Stomach (tissue), 9 donors: ENCODE data around the gene PTPRM. TPM values are rescaled to one million over a fixed set of nuclear protein-coding genes. Genes with fewer than 3 reads are reported as not detected.
A peak's percentile ranks its signal among the peaks of the same experiment; 100 is the strongest.

Source experiments
- DNase-seq, 2 donors: peaks; one replicate each; pipeline versions ENCODE4 v3.0.0 to v3.0.0-alpha.2; 2013 to 2019
- H3K27ac ChIP-seq, 5 donors: fragments of 200-600 bp in 4 of 5; sonication (generic) in 4 of 5; one replicate each; pipeline ENCODE4 v1.5.1; 2013 to 2019; ENCODE audit warnings: mild to moderate bottlenecking in 1 of 5, moderate library complexity in 1 of 5
- H3K27me3 ChIP-seq, 3 donors: fragments of 200-600 bp; sonication (generic); one replicate each; pipeline ENCODE4 v1.5.1; 2017 to 2019; ENCODE audit warnings: mixed run types in 1 of 3
- H3K36me3 ChIP-seq, 4 donors: fragments of 200-600 bp; sonication (generic); 1 replicate in 3 of 4; 2 replicates in 1 of 4; pipeline ENCODE4 v1.5.1; 2016 to 2019
- H3K4me1 ChIP-seq, 4 donors: fragments of 200-600 bp; sonication (generic); one replicate each; pipeline ENCODE4 v1.5.1; 2016 to 2019
- H3K4me3 ChIP-seq, 4 donors: fragments of 200-600 bp; sonication (generic) in 3 of 4; one replicate each; pipeline ENCODE4 v1.5.1; 2016 to 2019; ENCODE audit warnings: mild to moderate bottlenecking in 1 of 4
- H3K9me3 ChIP-seq, 4 donors: fragments of 200-600 bp; sonication (generic); one replicate each; pipeline ENCODE4 v1.5.1; 2016 to 2019
- EP300 ChIP-seq: sonication (generic); formaldehyde crosslinking; IDR thresholded peaks from one replicate; pipeline ENCODE4 v1.6.1; 2017; ENCODE audit warnings: antibody characterized with exemption
- POLR2A ChIP-seq, 4 donors: fragments of 450-650 bp; IDR thresholded peaks; one replicate each; pipeline ENCODE4 v1.6.1; 2016; ENCODE audit warnings: antibody characterized with exemption in 4 of 4, control low read depth in 2 of 4, mild to moderate bottlenecking in 1 of 4, moderate library complexity in 1 of 4
- POLR2AphosphoS5 ChIP-seq, 3 donors: sonication (generic); formaldehyde crosslinking; IDR thresholded peaks; one replicate each; pipeline ENCODE4 v1.6.1; 2016; ENCODE audit warnings: antibody characterized with exemption in 3 of 3
- WGBS, 5 donors: extraction: QIAGEN DNeasy Blood & Tissue Kit in 3 of 5; methylation state at CpG; one replicate each; pipeline versions ENCODE4 v1.1.5 to v1.1.7; 2013 to 2018; 5-methylcytosine and 5-hydroxymethylcytosine counted together
- intact Hi-C: fragments of 100-400 bp; cut with DNase I; formaldehyde crosslinking; loops from one replicate; pipeline ENCODE4 v1.15.1; 2023; ENCODE audit warnings: low total_unique reads
- polyA plus RNA-seq, 3 donors: library from polyadenylated mRNA; stranded (reverse); fragments of 200-250 nt; gene quantifications; one replicate each; pipeline ENCODE4 v1.2.3, GENCODE V29; 2013
- total RNA-seq, 5 donors: library from RNA; depleted of rRNA; stranded (reverse); fragments of >200 nt; gene quantifications; one replicate each; pipeline versions ENCODE4 v1.1.0 to v1.2.3, GENCODE V29; 2014 to 2016
- TF ChIP-seq, protein P1 (sequence below), 7 experiments: fragments of 450-650 bp in 4 of 7; fragments of 200-600 bp in 3 of 7; sonication (generic) in 3 of 7; IDR thresholded peaks; one replicate each; pipeline ENCODE4 v1.5.1; 2016 to 2019; ENCODE audit warnings: antibody characterized with exemption in 7 of 7, control low read depth in 2 of 7, mild to moderate bottlenecking in 1 of 7
- donor health status: healthy with polysubstance abuse.
- donor health status: Bipolar disorder and iron deficiency.
- donor health status: healthy.

Gene PTPRM
- total and polyA plus RNA-seq, 8 donors = 7.5 to 246 (median 58.2) TPM

DNA sequence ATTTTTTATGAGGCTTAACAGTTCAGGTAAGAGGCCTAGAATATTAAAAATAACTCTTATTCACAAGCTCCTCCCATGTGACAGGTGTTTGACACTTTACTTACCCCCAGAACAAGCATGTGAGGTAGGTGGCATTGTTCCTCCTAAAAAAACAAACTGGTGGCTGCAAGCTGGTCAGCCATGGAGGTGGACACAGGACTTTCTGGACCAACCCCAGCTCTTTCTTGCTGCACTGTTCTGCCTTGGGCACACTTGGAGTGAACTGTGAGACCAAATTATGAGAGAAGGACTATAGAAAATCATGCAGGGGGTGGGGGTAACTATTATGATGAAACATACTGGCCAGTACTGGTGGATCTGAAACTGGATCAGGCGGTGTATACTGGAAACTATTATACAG, 56.6 kb downstream of the PTPRM start:
- H3K4me1 ChIP-seq = peaks cover 15 to 41% (median 26%) of the 10 kb centered on the region in 4 donors
- DNase-seq = no peak
- H3K27ac ChIP-seq = no peak overlapping the region
- H3K9me3 ChIP-seq = no peaks in the 10 kb centered on the region
- H3K4me3 ChIP-seq = no peak overlapping the region
- H3K36me3 ChIP-seq = no peaks in the 10 kb centered on the region
- intact Hi-C loops = no loop called here
- H3K27me3 ChIP-seq = no peaks in the 10 kb centered on the region
- TF ChIP-seq EP300 = no peak
- no peak for TF ChIP-seq POLR2AphosphoS5 (IDR thresholded peaks at IDR 0.05)
- no peak for TF ChIP-seq POLR2A (IDR thresholded peaks at IDR 0.05)
- TF ChIP-seq, protein P1, sequence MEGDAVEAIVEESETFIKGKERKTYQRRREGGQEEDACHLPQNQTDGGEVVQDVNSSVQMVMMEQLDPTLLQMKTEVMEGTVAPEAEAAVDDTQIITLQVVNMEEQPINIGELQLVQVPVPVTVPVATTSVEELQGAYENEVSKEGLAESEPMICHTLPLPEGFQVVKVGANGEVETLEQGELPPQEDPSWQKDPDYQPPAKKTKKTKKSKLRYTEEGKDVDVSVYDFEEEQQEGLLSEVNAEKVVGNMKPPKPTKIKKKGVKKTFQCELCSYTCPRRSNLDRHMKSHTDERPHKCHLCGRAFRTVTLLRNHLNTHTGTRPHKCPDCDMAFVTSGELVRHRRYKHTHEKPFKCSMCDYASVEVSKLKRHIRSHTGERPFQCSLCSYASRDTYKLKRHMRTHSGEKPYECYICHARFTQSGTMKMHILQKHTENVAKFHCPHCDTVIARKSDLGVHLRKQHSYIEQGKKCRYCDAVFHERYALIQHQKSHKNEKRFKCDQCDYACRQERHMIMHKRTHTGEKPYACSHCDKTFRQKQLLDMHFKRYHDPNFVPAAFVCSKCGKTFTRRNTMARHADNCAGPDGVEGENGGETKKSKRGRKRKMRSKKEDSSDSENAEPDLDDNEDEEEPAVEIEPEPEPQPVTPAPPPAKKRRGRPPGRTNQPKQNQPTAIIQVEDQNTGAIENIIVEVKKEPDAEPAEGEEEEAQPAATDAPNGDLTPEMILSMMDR (IDR thresholded peaks at IDR 0.05) = no peak
- WGBS, 5 donors = 86 to 100% (median 95%) methylated on average over 1 of the region's 1 CpG

DNA sequence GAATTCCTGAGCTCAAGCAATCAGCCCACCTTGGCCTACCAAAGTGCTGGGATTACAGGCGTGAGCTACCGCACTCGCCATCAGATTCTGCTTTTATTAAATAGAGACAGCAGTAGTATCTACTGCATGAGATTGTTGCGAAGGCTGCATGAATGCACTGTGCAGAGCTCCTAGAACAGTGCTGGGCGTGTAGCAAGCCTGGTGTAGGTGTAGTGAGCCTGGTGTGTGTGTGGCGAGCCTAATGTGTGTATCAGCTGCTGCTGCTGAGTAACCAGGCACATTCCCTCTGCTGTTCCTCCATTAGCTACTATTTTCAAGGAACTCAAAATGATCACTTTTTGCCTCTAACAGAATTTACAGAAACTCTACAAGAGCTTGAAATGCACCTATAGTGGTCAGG, 57.6 kb downstream of the PTPRM start:
- Histone ChIP-seq H3K27me3 (no peaks in the 10 kb centered on the region), H3K36me3 (no peaks in the 10 kb centered on the region), H3K27ac (no peak overlapping the region), H3K4me3 (no peak overlapping the region), H3K9me3 (no peaks in the 10 kb centered on the region), H3K4me1 (peaks cover 13 to 31% (median 20%) of the 10 kb centered on the region in 4 donors)
- intact Hi-C loops = no loop called here
- no peak for DNase-seq
- WGBS, 5 donors = 92 to 97% (median 96%) methylated on average over 6 of the region's 6 CpGs
- no peak for TF ChIP-seq POLR2AphosphoS5 (IDR thresholded peaks at IDR 0.05)

DNA sequence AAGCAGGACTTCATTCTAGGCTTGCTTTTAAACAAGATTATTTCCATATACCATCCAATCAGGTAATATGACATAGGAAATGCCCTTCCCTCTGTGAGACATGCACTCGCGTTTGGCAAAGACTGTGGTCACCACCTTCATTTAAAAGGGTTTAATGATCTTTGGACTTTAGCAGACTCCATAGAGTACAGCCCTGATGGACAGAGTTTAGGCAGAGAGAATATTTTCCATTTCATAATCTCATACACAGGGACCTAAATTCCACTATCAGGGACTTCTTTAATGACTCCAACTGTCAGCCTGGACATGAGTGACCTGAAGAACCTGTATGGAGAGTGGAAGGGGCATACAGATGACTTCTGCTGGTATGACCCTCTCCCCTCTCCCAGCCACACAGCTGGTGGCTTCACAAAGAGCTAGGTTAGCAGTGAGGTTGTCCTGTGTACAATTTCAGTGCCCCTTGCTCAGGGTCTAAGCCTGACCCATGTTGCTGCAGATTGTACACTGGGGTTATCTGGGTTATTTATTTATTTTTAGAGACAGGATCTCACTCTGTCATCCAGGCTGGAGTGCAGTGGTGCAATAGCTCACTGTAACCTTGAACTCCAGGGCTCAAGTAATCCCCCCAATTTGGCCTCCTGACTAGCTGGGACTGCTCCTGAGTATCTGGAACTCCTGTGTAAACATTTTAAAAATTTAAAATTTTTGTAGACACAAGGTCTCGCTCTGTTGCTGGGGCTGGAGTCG, 59.2 kb downstream of the PTPRM start:
- Histone ChIP-seq H3K36me3 (no peaks in the 10 kb centered on the region), H3K9me3 (no peaks in the 10 kb centered on the region), H3K27me3 (no peaks in the 10 kb centered on the region), H3K27ac (peak overlapping the region in 1 of 5 donors; percentile 40), H3K4me1 (peaks cover 13 to 27% (median 17%) of the 10 kb centered on the region in 4 donors), H3K4me3 (no peak overlapping the region)
- WGBS, 5 donors = 55 to 69% (median 60%) methylated on average over 4 of the region's 4 CpGs
- no peak for DNase-seq
- intact Hi-C loops = no loop called here
- TF ChIP-seq EP300 (no peak), POLR2AphosphoS5 (IDR thresholded peaks at IDR 0.05) (no peak), POLR2A (IDR thresholded peaks at IDR 0.05) (no peak)
- TF ChIP-seq, protein P1 (IDR thresholded peaks at IDR 0.05) = no peak

DNA sequence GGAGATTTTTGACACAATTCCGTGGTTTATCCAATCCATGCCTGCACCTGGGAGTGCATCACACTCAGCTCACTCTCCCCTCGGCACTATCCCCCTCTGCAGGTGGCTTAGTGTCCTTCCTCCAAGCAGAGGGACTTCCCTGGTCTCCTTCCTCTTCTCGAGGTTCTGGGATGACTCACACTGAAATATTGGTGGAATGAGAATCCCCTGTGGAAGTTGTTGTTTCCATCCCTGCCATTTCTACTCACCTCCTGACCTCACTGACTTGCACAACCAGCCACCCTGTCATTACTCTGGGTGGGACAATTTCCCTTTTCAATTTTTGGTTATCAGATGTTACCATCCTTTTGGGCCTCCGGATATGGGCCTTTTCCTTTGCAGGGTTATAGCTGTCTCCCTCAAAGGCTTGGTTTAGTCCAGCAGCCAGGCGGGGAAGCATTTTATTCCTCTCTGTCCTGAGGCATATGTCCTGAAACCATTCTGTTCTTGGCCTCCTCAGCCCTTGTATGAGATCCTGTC, 59.9 kb downstream of the PTPRM start:
- 64 to 73% (median 67%) methylated on average over 5 of the region's 5 CpGs for WGBS, 5 donors
- intact Hi-C loops = no loop called here
- DNase-seq = peak in 1 of 2 donors; percentile 27
- Histone ChIP-seq H3K4me1 (peaks cover 13 to 27% (median 17%) of the 10 kb centered on the region in 4 donors), H3K27me3 (no peaks in the 10 kb centered on the region), H3K9me3 (no peaks in the 10 kb centered on the region), H3K36me3 (no peaks in the 10 kb centered on the region), H3K4me3 (no peak overlapping the region), H3K27ac (peak overlapping the region in 2 of 5 donors; percentile 2 to 33)
- TF ChIP-seq EP300 = no peak
- no peak for TF ChIP-seq POLR2A (IDR thresholded peaks at IDR 0.05)
- TF ChIP-seq, protein P1 (IDR thresholded peaks at IDR 0.05) = no peak
- no peak for TF ChIP-seq POLR2AphosphoS5 (IDR thresholded peaks at IDR 0.05)

DNA sequence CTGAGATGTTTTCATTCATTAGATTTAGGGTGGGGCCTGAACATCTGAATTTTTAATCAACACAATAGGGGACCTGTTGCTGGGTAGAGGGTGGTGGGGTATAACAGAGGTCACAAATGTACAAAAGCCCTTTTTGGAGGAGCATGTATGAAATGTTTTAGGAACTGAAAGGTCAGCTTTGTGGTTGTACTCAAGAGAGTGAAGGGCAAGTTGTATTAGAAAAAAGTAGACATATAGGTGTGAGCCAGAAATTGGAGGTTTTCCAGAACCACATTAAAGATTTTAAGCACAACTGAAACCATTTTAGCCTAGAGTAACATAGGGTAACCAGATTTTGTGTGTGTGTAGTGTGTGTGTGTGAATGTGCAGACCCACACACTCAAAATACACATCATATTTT, 62.3 kb downstream of the PTPRM start:
- intact Hi-C loops = no loop called here
- Histone ChIP-seq H3K36me3 (no peaks in the 10 kb centered on the region), H3K9me3 (no peaks in the 10 kb centered on the region), H3K27me3 (no peaks in the 10 kb centered on the region), H3K4me1 (peaks cover 13 to 19% (median 15%) of the 10 kb centered on the region in 4 donors), H3K4me3 (no peak overlapping the region), H3K27ac (no peak overlapping the region)
- DNase-seq = no peak
- no peak for TF ChIP-seq POLR2A (IDR thresholded peaks at IDR 0.05)
- TF ChIP-seq EP300 = no peak
- no peak for TF ChIP-seq POLR2AphosphoS5 (IDR thresholded peaks at IDR 0.05)
- TF ChIP-seq, protein P1 (IDR thresholded peaks at IDR 0.05) = no peak
